Kidney epithelial cell (primary cell): ENCODE results near the gene VWA1. TPM values are rescaled to one million over a fixed set of nuclear protein-coding genes. Genes with fewer than 3 reads are reported as not detected.
"Not testable (repeated sequence)": the region's sequence is repeated elsewhere in the genome, so short reads cannot be mapped to it uniquely, and the experiment has no call there.

Source experiments
- DNase-seq: peaks from one replicate; pipeline ENCODE4 v3.0.0-alpha.2; 2010; ENCODE audit warnings: low read depth
- H3K27me3 ChIP-seq: 2 replicates; pipeline ENCODE4 v1.6.0; 2011; ENCODE audit warnings: low read length; ENCODE audit not compliant: control insufficient read depth, insufficient read depth
- H3K36me3 ChIP-seq: 2 replicates; pipeline ENCODE4 v1.5.1; 2011; ENCODE audit warnings: low read length; ENCODE audit not compliant: control insufficient read depth, insufficient read depth
- H3K4me3 ChIP-seq: 2 replicates; pipeline ENCODE4 v1.5.1; 2011; ENCODE audit warnings: low read depth, mild to moderate bottlenecking, control low read depth, low read length
- total RNA-seq: library from RNA; depleted of rRNA; stranded (reverse); fragments of >200 nt; gene quantifications from 2 replicates; pipeline ENCODE4 v1.2.3, GENCODE V29; 2015
- TF ChIP-seq, protein P1 (sequence below): IDR thresholded peaks from 2 replicates; pipeline ENCODE4 v1.5.1; 2011; ENCODE audit warnings: mild to moderate bottlenecking, moderate library complexity, low read length, control low read depth, inconsistent platforms; ENCODE audit not compliant: insufficient read depth, poor library complexity, severe bottlenecking

Gene VWA1
- total RNA-seq, 1 donor from 2014 or later, result 27.6 TPM

GRCh38 chr1:1452882-1453281 is 17.4 kb downstream of the VWA1 start:
- Histone ChIP-seq H3K27me3 (no peaks in the 10 kb centered on the region), H3K36me3 (no peaks in the 10 kb centered on the region), H3K4me3 (no peak overlapping the region)
- TF ChIP-seq, protein P1, sequence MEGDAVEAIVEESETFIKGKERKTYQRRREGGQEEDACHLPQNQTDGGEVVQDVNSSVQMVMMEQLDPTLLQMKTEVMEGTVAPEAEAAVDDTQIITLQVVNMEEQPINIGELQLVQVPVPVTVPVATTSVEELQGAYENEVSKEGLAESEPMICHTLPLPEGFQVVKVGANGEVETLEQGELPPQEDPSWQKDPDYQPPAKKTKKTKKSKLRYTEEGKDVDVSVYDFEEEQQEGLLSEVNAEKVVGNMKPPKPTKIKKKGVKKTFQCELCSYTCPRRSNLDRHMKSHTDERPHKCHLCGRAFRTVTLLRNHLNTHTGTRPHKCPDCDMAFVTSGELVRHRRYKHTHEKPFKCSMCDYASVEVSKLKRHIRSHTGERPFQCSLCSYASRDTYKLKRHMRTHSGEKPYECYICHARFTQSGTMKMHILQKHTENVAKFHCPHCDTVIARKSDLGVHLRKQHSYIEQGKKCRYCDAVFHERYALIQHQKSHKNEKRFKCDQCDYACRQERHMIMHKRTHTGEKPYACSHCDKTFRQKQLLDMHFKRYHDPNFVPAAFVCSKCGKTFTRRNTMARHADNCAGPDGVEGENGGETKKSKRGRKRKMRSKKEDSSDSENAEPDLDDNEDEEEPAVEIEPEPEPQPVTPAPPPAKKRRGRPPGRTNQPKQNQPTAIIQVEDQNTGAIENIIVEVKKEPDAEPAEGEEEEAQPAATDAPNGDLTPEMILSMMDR, result no peak
- DNase-seq, result no peak

DNA sequence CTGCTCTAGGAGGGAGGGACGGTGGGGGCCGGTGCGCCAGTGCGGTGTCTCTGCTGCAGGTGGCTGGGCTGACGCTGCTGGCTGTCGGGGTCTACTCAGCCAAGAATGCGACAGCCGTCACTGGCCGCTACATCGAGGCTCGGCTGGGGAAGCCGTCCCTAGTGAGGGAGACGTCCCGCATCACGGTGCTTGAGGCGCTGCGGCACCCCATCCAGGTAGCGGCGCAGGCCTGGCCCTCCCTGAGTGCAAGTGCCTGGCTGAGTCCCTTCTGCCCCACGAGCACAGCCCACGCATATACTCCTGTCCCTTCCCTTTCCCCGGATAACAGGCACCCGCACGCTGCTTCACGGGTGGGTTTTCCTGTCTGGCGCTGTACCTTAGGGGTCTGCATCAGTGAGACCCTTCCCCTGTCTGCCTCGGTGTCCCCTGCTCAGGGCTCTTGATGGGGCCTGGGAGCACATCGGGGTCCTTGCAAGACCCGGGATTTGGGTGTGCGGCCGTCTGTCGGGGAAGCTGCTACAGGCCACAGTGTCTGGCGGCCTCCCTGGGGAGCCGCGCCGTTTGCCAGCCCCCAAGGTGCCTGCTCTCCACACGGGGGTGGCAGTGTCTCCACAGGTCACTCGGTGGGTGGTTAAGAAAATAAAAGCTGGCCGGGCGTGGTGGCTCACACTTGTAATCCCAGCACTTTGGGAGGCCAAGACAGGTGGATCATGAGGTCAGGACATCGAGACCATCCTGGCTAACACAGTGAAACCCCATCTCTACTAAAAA is 19.0 kb downstream of the VWA1 start:
- not testable (repeated sequence) for H3K27me3 ChIP-seq, DNase-seq, H3K4me3 ChIP-seq, H3K36me3 ChIP-seq

DNA sequence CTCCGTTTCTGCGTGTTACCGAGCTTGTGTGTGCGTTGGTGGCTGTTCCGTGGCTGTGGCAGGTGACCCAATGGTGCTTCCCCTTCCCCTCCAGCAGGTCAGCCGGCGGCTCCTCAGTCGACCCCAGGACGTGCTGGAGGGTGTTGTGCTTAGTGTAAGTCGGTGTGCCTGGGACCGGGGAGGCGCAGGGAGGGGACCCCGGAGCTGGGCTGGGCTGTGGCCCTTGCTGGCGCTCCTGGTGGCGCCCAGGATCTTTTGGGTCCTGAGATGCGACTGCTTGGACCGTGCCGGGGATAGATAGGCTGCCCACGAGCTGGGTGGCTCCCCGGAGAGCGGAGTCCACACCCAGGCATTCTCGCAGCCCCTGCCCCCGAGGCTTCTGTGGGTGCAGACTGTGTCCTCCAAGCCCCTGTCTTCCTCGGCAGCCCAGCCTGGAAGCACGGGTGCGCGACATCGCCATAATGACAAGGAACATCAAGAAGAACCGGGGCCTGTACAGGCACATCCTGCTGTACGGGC is 19.9 kb downstream of the VWA1 start:
- TF ChIP-seq, protein P1, result no peak
- DNase-seq, result no peak
- H3K27me3 ChIP-seq, result no peaks in the 10 kb centered on the region
- no peaks in the 10 kb centered on the region for H3K36me3 ChIP-seq
- H3K4me3 ChIP-seq, result no peak overlapping the region

- not testable (repeated sequence) for DNase-seq, H3K27me3 ChIP-seq, H3K36me3 ChIP-seq, H3K4me3 ChIP-seq
Observed at GRCh38 chr1:1455934-1456333, 20.4 kb downstream of the VWA1 start.

DNA sequence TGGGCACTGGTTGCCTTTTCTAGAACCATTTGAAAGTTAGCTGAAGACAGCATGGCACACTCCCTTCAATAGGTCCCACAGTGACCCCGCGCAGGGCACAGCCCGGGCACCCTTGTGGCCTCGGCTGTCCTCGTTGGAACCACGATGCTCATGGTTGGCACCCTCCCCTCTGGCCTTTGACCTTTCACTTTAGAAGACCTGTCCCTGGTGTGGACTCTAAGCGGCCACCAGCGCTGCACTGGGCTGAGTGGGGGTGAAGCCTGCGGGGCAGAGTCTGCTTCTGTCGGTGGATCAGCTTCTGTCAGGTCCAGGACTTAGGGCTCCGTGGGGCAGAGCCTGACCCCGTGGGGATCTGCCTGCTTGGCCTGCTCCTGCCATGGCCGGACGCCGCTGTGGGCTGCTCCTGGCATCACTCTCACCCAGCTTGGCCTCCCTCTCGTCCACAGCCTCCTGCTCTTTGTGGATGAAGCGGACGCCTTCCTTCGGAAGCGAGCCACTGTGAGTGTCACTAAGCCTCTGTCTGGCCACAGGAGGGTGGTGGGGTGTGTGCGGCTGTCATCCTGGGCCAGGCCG is 21.3 kb downstream of the VWA1 start:
- H3K27me3 ChIP-seq, DNase-seq, H3K4me3 ChIP-seq, H3K36me3 ChIP-seq: not testable (repeated sequence)

- DNase-seq, H3K36me3 ChIP-seq, H3K4me3 ChIP-seq, H3K27me3 ChIP-seq: not testable (repeated sequence)
Observed at GRCh38 chr1:1459156-1459555, 23.7 kb downstream of the VWA1 start.

GRCh38 chr1:1459711-1460110 is 24.2 kb downstream of the VWA1 start:
- H3K4me3 ChIP-seq, H3K27me3 ChIP-seq, DNase-seq, H3K36me3 ChIP-seq: not testable (repeated sequence)

DNA sequence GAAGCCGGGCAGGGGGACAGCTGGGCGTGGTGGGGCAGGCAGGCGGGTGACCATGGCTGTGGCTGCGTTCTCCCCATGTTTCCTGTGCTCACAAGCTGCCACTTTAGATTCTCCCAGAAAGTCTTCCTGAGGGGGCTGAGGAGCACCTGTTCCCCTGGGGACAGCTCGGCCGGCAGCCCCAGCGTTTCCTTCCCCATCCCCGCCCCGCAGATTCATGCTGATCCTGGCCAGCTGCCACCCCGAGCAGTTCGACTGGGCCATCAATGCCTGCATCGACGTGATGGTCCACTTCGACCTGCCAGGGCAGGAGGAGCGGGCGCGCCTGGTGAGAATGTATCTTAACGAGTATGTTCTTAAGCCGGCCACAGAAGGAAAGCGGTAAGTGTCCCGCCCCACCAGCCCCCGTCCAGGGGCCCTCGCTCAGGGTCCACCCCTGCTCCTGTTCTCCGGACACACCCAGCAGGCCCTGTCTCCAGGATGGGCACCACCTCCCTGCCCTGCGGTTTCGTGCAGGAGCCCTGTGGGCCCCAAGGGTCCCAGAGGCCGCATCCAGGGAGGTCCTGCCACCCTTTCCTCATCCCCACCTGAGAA is 25.1 kb downstream of the VWA1 start:
- H3K4me3 ChIP-seq, result no peak overlapping the region
- TF ChIP-seq, protein P1, result no peak
- no peak for DNase-seq
- no peaks in the 10 kb centered on the region for H3K27me3 ChIP-seq
- H3K36me3 ChIP-seq, result no peaks in the 10 kb centered on the region
